ENCODE data around the gene REEP1. TPM values are rescaled to one million over a fixed set of nuclear protein-coding genes. Genes with fewer than 3 reads are reported as not detected.

The REEP1 gene
- polyA plus RNA-seq, 2 donors: 2.6 to 2.9 TPM

Other genes starting within 250 kb of the REEP1 start
- 1 to 10 TPM; 4.2 to 4.8 TPM for gene POLR1A, start 231.7 kb downstream of the REEP1 start, polyA plus RNA-seq
- 10 to 100 TPM; 20.1 to 21.7 TPM for gene PTCD3, start 231.4 kb downstream of the REEP1 start, polyA plus RNA-seq
- 10 to 100 TPM; 15.3 to 38.1 TPM for gene IMMT, start 142.2 kb downstream of the REEP1 start, polyA plus RNA-seq
- gene MRPL35, start 138.2 kb downstream of the REEP1 start, polyA plus RNA-seq: 10 to 100 TPM; 18.8 to 42.0 TPM
- 10 to 100 TPM; 20.4 to 32.3 TPM for gene KDM3A, start 103.7 kb upstream of the REEP1 start, polyA plus RNA-seq
- 100 to 1,000 TPM in 1 of 2 donors, 10 to 100 TPM in 1; 46.1 to 111 TPM for gene CHMP3, start 225.8 kb upstream of the REEP1 start, polyA plus RNA-seq